ENCODE data around the gene ETF1. TPM values are rescaled to one million over a fixed set of nuclear protein-coding genes. Genes with fewer than 3 reads are reported as not detected.

The ETF1 gene
- total RNA-seq, 4 donors from 2014 or later: 64.2 to 92.2 (median 81.3) TPM

DNA sequence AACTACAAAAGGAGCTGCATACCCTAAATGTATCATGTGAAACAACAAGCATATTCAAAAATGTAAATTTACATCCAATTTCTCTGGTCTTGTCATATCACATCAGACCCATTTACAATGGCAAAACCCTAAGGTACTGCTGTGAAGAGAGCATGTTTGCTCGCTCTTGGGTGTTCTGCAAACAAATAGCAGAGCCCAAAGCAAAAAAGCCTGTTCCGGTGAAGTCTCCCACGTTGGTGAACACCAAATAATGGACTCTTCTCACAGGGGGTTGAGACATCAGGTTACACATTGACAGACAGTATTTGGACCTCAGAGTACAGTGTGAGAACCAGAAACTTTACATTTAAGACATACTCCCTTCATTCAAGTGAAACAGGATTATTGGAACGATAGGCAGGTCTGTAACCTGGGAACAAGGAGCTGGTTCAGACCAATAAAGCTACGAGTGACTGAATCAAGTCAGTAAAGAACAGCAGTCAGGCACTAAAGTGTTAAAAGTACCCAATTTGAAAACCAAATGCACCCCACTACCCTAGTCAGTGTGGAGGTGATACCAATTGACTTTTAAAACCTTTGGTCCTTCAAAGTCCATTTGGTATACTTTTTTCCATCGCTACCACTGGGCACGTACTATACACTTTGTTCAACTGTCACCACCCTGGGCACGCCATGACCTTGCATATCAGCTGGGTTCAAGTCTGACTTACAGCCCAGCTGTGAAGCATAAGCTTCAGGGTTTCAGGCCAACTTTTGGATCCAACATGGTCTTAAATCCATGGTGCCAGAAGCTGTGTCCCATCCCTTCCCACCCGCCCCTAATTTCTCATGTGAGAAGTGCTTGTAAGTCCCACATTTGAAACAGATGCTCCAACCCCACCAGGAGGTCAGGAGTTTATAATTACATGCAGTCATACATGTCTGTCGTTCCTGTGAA, 36.4 kb downstream of the ETF1 start:
- no peak overlapping the region for H3K4me3 ChIP-seq (ENCODE audit: low read depth, poor library complexity, severe bottlenecking)
- TF ChIP-seq POLR2A (IDR thresholded peaks at IDR 0.05): no peak
- TF ChIP-seq, protein P1, sequence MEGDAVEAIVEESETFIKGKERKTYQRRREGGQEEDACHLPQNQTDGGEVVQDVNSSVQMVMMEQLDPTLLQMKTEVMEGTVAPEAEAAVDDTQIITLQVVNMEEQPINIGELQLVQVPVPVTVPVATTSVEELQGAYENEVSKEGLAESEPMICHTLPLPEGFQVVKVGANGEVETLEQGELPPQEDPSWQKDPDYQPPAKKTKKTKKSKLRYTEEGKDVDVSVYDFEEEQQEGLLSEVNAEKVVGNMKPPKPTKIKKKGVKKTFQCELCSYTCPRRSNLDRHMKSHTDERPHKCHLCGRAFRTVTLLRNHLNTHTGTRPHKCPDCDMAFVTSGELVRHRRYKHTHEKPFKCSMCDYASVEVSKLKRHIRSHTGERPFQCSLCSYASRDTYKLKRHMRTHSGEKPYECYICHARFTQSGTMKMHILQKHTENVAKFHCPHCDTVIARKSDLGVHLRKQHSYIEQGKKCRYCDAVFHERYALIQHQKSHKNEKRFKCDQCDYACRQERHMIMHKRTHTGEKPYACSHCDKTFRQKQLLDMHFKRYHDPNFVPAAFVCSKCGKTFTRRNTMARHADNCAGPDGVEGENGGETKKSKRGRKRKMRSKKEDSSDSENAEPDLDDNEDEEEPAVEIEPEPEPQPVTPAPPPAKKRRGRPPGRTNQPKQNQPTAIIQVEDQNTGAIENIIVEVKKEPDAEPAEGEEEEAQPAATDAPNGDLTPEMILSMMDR (IDR thresholded peaks at IDR 0.05): no peak
- DNase-seq (ENCODE audit: low spot score in 2 of 2): peak in 1 of 2 donors; percentile 72
- intact Hi-C loops (cut with DNase I; ENCODE audit: low total_unique reads): no loop called here
- 69 to 79% methylated on average over 10 of the region's 10 CpGs for WGBS, 2 donors

DNA sequence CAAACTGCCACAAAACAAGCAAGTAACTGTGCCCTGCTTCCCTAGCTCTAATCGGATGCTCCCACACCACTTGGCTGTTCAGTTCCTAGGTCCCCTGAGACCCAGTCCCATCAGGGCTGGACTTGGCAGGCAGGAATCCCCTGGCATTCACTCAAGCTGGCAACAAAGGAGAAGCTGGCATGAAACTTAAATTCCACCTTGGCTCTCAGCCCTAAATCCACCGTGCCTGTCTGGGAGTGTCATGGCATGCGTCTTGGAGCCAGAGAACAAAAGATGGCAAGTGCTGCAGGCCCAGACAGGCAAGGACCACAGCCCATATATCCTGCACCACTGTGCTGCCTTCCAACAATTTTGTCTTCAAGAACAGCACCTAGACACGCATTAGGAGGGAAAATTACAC, 38.2 kb downstream of the ETF1 start:
- intact Hi-C loops (cut with DNase I; ENCODE audit: low total_unique reads): loop anchor here (5.0 kb wide), 1 partner anchor 42 kb away; no protein-coding TSS in a partner anchor
- DNase-seq (ENCODE audit: low spot score in 2 of 2): peak; percentile 58 to 87
- TF ChIP-seq, protein P1 (IDR thresholded peaks at IDR 0.05): no peak
- TF ChIP-seq POLR2A (IDR thresholded peaks at IDR 0.05): no peak
- WGBS, 2 donors: 22 to 25% methylated on average over 4 of the region's 4 CpGs
- H3K4me3 ChIP-seq (ENCODE audit: low read depth, poor library complexity, severe bottlenecking): no peak overlapping the region

DNA sequence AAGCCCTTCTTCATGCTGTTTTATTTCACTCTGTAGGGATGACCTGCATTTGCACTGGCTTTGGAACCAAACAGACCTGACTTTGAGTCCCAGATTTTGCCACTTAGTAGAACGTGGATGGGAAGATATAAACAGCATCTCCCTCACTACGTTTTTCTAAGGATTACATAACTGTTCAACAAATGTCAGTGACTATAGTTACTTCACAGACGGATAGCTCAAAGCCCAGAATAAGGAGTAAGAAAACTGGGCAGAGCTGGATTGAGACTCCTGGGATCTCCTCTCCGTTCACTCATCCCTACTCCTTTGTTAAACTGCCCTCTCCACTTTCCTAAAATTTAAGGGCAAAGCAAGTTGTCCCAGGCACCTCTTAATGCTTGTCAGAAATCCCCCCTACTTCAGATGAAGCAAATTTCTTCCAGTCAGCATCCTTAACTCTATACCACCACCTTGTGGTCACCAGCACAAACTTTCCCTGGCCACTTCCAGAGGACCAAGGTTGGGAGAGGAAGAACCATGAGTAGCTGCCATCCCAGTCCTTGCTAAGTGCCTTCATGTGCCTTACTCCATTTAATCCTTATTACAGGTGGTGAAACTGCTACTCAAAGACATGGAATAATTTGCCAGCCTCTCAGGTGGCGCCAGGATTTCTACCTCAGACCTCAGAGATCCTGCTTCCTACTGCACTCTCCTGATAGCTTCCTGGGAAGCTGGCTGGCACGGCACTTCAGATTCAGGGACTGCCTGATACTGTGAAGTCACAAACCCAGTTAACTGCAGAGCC, 39.4 kb downstream of the ETF1 start:
- intact Hi-C loops (cut with DNase I; ENCODE audit: low total_unique reads): loop anchor here (5.0 kb wide), 1 partner anchor 41 kb away; no protein-coding TSS in a partner anchor
- TF ChIP-seq, protein P1 (IDR thresholded peaks at IDR 0.05): peak in 1 of 3 donors; percentile 58
- no peak for TF ChIP-seq POLR2A (IDR thresholded peaks at IDR 0.05)
- no peak overlapping the region for H3K4me3 ChIP-seq (ENCODE audit: low read depth, poor library complexity, severe bottlenecking)
- peak in 1 of 2 donors; percentile 85 for DNase-seq (ENCODE audit: low spot score in 2 of 2)
- WGBS, 2 donors: 20 to 23% methylated on average over 6 of the region's 6 CpGs

DNA sequence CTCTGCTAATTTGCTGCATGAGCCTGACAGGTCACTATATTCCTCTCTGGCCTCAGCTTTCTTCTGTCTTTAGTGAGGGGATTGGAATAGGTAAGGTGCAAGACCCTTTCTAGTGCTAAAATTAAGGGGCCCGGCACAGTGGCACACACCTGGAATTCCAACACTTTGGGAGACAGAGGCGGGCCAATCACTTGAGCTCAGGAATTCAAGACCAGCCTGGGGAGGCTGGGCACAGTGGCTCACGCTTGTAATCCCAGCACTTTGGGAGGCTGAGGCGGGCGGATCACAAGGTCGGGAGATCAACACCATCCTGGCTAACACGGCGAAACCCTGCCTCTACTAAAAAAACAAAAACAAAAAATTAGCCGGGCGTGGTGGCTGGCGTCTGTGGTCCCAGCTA, 40.5 kb downstream of the ETF1 start:
- DNase-seq (ENCODE audit: low spot score in 2 of 2): peak in 1 of 2 donors; percentile 80
- H3K4me3 ChIP-seq (ENCODE audit: low read depth, poor library complexity, severe bottlenecking): no peak overlapping the region
- 60 to 74% methylated on average over 11 of the region's 11 CpGs for WGBS, 2 donors
- intact Hi-C loops (cut with DNase I; ENCODE audit: low total_unique reads): loop anchor here (5.0 kb wide), 1 partner anchor 40 kb away; no protein-coding TSS in a partner anchor
- TF ChIP-seq, protein P1 (IDR thresholded peaks at IDR 0.05): no peak
- TF ChIP-seq POLR2A (IDR thresholded peaks at IDR 0.05): no peak

DNA sequence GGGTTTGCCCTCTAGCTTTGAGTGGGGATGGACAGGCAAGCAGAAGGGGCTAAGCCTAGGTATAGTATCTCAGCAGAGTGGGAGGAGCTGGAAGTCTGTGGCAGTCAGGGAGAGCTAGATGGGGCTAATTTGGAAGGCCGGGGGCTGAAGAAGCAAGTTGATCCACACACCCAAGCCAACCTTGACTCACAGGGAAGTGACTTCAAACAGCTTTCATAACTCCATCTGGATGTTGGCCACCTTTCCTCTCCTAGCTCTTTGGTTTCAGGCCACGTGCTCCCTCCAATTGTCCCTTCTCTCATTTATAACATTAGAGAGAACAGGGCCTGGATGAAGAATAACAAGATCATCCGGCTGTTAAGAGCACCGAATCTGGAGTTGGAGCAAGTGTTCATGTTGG, 40.9 kb downstream of the ETF1 start:
- no peak for DNase-seq (ENCODE audit: low spot score in 2 of 2)
- 38 to 56% methylated on average over 4 of the region's 4 CpGs for WGBS, 2 donors
- no peak for TF ChIP-seq POLR2A (IDR thresholded peaks at IDR 0.05)
- intact Hi-C loops (cut with DNase I; ENCODE audit: low total_unique reads): loop anchor here (5.0 kb wide), 1 partner anchor 40 kb away; no protein-coding TSS in a partner anchor
- no peak overlapping the region for H3K4me3 ChIP-seq (ENCODE audit: low read depth, poor library complexity, severe bottlenecking)

DNA sequence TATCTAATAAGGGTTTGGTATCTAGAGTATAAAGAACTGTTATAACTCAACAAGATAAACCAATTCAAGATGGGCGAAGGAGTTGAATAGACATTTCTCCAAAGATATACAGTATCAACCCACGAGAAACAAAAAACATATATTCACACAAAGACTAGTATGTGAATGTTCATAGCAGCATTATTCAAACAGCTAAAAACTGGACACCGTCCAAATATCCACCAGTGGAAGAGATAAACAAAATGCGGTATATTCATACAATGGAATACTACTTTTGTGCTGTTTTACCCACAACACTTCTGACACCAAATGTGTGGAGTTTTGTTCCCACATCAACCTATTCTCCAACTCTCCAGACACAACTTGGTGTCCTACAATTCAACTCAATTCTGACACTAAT, 44.7 kb downstream of the ETF1 start:
- no peak for DNase-seq (ENCODE audit: low spot score in 2 of 2)
- intact Hi-C loops (cut with DNase I; ENCODE audit: low total_unique reads): no loop called here
- H3K4me3 ChIP-seq (ENCODE audit: low read depth, poor library complexity, severe bottlenecking): no peak overlapping the region
- TF ChIP-seq POLR2A (IDR thresholded peaks at IDR 0.05): no peak
- TF ChIP-seq, protein P1 (IDR thresholded peaks at IDR 0.05): no peak
- WGBS, 2 donors: 74 to 82% methylated on average over 4 of the region's 4 CpGs
